H9 (cell line): ENCODE data around the gene ZNHIT2. TPM values are rescaled to one million over a fixed set of nuclear protein-coding genes. Genes with fewer than 3 reads are reported as not detected.
A peak's percentile ranks its signal among the peaks of the same experiment; 100 is the strongest.

ENCODE experiments used
- DNase-seq: peaks from one replicate; pipeline ENCODE4 v3.0.0-alpha.2; 2017
- H2AFZ ChIP-seq: one replicate; pipeline ENCODE4 v1.6.1; 2013; ENCODE audit warnings: mild to moderate bottlenecking, low read length, control low read depth, moderate library complexity
- H2AK5ac ChIP-seq: 2 replicates; pipeline ENCODE4 v1.6.1; 2013; ENCODE audit warnings: low read length, control low read depth, mixed read lengths; ENCODE audit not compliant: insufficient read length
- H2BK120ac ChIP-seq: one replicate; pipeline ENCODE4 v1.6.1; 2013; ENCODE audit warnings: low read depth, mild to moderate bottlenecking, low read length, control low read depth, inconsistent platforms; ENCODE audit not compliant: poor library complexity, severe bottlenecking
- H2BK12ac ChIP-seq: 2 replicates; pipeline ENCODE4 v1.6.1; 2013; ENCODE audit warnings: low read length, control low read depth, mixed read lengths, low read depth; ENCODE audit not compliant: insufficient read length
- H2BK15ac ChIP-seq: 2 replicates; pipeline ENCODE4 v1.6.1; 2013; ENCODE audit warnings: low read depth, low read length, control low read depth
- H2BK20ac ChIP-seq: one replicate; pipeline ENCODE4 v1.6.1; 2013; ENCODE audit warnings: low read depth, mild to moderate bottlenecking, low read length, control low read depth, inconsistent platforms; ENCODE audit not compliant: poor library complexity, severe bottlenecking
- H2BK5ac ChIP-seq: 2 replicates; pipeline ENCODE4 v1.6.1; 2013; ENCODE audit warnings: low read length, control low read depth, mixed read lengths; ENCODE audit not compliant: insufficient read length
- H3K14ac ChIP-seq: 2 replicates; pipeline ENCODE4 v1.6.1; 2013; ENCODE audit warnings: low read length, control low read depth; ENCODE audit not compliant: insufficient read depth
- H3K18ac ChIP-seq: 2 replicates; pipeline ENCODE4 v1.6.1; 2013; ENCODE audit warnings: low read depth, mild to moderate bottlenecking, mixed read lengths, low read length, control low read depth; ENCODE audit not compliant: insufficient read length
- H3K23ac ChIP-seq: 2 replicates; pipeline ENCODE4 v1.6.1; 2013; ENCODE audit warnings: low read length, control low read depth, mixed read lengths, low read depth; ENCODE audit not compliant: insufficient read length
- H3K23me2 ChIP-seq: 2 replicates; pipeline ENCODE4 v1.6.1; 2013; ENCODE audit warnings: low read depth, mild to moderate bottlenecking, mixed read lengths, low read length, control low read depth; ENCODE audit not compliant: insufficient read length, poor library complexity, severe bottlenecking
- H3K27ac ChIP-seq: 2 replicates; pipeline ENCODE4 v1.5.1; 2013; ENCODE audit warnings: low read length, control low read depth, mixed read lengths, low read depth; ENCODE audit not compliant: insufficient read length
- H3K27me3 ChIP-seq: 2 replicates; pipeline ENCODE4 v1.6.1; 2013; ENCODE audit warnings: low read length, control low read depth, inconsistent platforms; ENCODE audit not compliant: insufficient read depth
- H3K4ac ChIP-seq: 2 replicates; pipeline ENCODE4 v1.6.1; 2013; ENCODE audit warnings: low read depth, mild to moderate bottlenecking, control low read depth, inconsistent platforms, low read length, moderate library complexity
- H3K4me1 ChIP-seq: 2 replicates; pipeline ENCODE4 v1.6.1; 2013; ENCODE audit warnings: low read length, control low read depth, inconsistent platforms; ENCODE audit not compliant: insufficient read depth
- H3K4me2 ChIP-seq: 2 replicates; pipeline ENCODE4 v1.6.1; 2013; ENCODE audit warnings: low read length, control low read depth, mixed read lengths; ENCODE audit not compliant: insufficient read length, insufficient read depth
- H3K56ac ChIP-seq: 2 replicates; pipeline ENCODE4 v1.6.1; 2013; ENCODE audit warnings: low read depth, mild to moderate bottlenecking, mixed read lengths, low read length, control low read depth; ENCODE audit not compliant: insufficient read length
- H3K79me1 ChIP-seq: 2 replicates; pipeline ENCODE4 v1.6.1; 2013; ENCODE audit warnings: low read depth, mild to moderate bottlenecking, moderate library complexity, low read length, control low read depth, inconsistent platforms; ENCODE audit not compliant: insufficient read depth, poor library complexity, severe bottlenecking
- H3K79me2 ChIP-seq: 2 replicates; pipeline ENCODE4 v1.6.1; 2013; ENCODE audit warnings: low read length, control low read depth, inconsistent platforms; ENCODE audit not compliant: insufficient read depth
- H3K9ac ChIP-seq: 2 replicates; pipeline ENCODE4 v1.6.1; 2013; ENCODE audit warnings: low read length, control low read depth, mixed read lengths; ENCODE audit not compliant: insufficient read length; ENCODE audit errors: extremely low read depth
- H3K9me3 ChIP-seq: one replicate; pipeline ENCODE4 v1.6.1; 2013; ENCODE audit warnings: low read depth, low read length, inconsistent platforms; ENCODE audit not compliant: control insufficient read depth
- H3T11ph ChIP-seq: one replicate; pipeline ENCODE4 v1.6.1; 2013; ENCODE audit warnings: mild to moderate bottlenecking, low read length, control low read depth, inconsistent platforms
- H4K20me1 ChIP-seq: one replicate; pipeline ENCODE4 v1.6.1; 2013; ENCODE audit not compliant: control insufficient read depth, insufficient read length, insufficient read depth
- H4K5ac ChIP-seq: 2 replicates; pipeline ENCODE4 v1.6.1; 2013; ENCODE audit warnings: low read depth, mild to moderate bottlenecking, mixed read lengths, low read length, control low read depth; ENCODE audit not compliant: insufficient read length
- H4K8ac ChIP-seq: replicated peaks from 2 replicates; pipeline ENCODE4 v1.6.1; 2013; ENCODE audit warnings: low read length, control low read depth, mixed read lengths, low read depth; ENCODE audit not compliant: insufficient read length
- H4K91ac ChIP-seq: 2 replicates; pipeline ENCODE4 v1.6.1; 2013; ENCODE audit warnings: low read depth, mild to moderate bottlenecking, moderate library complexity, mixed read lengths, low read length, control low read depth; ENCODE audit not compliant: insufficient read length
- H3K27ac Mint-ChIP-seq, 3 experiments: 2 replicates in 2 of 3; 3 replicates in 1 of 3; pipeline ENCODE4 v1.8.0; 2020 to 2021; ENCODE audit warnings: mixed read lengths in 3 of 3, mild to moderate bottlenecking in 1 of 3, moderate library complexity in 1 of 3
- H3K27me3 Mint-ChIP-seq: 2 replicates; pipeline ENCODE4 v1.8.0; 2021; ENCODE audit warnings: low read depth, mild to moderate bottlenecking, moderate library complexity, mixed read lengths
- H3K36me3 Mint-ChIP-seq, 3 experiments: 2 replicates in 2 of 3; 3 replicates in 1 of 3; pipeline ENCODE4 v1.8.0; 2020 to 2021; ENCODE audit warnings: low read depth in 3 of 3, mixed read lengths in 3 of 3; ENCODE audit not compliant: insufficient read depth in 1 of 3
- H3K4me1 Mint-ChIP-seq, 2 experiments: 2 replicates each; pipeline ENCODE4 v1.8.0; 2020; ENCODE audit warnings: mixed read lengths in 2 of 2
- H3K4me3 Mint-ChIP-seq, 2 experiments: 2 replicates in 1 of 2; 3 replicates in 1 of 2; pipeline ENCODE4 v1.8.0; 2020 to 2021; ENCODE audit warnings: mild to moderate bottlenecking in 2 of 2, mixed read lengths in 2 of 2, moderate library complexity in 1 of 2
- H3K9me3 Mint-ChIP-seq, 2 experiments: 2 replicates in 1 of 2; 3 replicates in 1 of 2; pipeline ENCODE4 v1.8.0; 2020; ENCODE audit warnings: mild to moderate bottlenecking in 2 of 2, mixed read lengths in 2 of 2, moderate library complexity in 1 of 2
- WGBS: extraction: QIAGEN DNeasy Blood & Tissue Kit; methylation state at CpG from one replicate; pipeline ENCODE4 v1.1.7; 2013; ENCODE audit warnings: missing lambda C conversion rate, low lambda C conversion rate, mixed read lengths; ENCODE audit not compliant: insufficient read length; ENCODE audit errors: extremely low coverage; 5-methylcytosine and 5-hydroxymethylcytosine counted together
- total RNA-seq: library from RNA; stranded (reverse); gene quantifications from 2 replicates; pipeline ENCODE4 v1.2.1, GENCODE V29; 2021
- TF ChIP-seq, protein P1 (sequence below): fragments of 200-600 bp; sonication (generic); conservative IDR thresholded peaks from 3 replicates; pipeline ENCODE4 v1.8.0; 2021; ENCODE audit warnings: antibody characterized with exemption, mild to moderate bottlenecking

ZNHIT2 gene
- total RNA-seq, 1 experiment from 2014 or later: 18.3 TPM

GRCh38 chr11:65108469-65109123 lies 8.9 kb downstream of the ZNHIT2 start:
- H3T11ph ChIP-seq: no peak overlapping the region
- H3K23ac ChIP-seq: no peak overlapping the region
- H3K79me1 ChIP-seq: no peaks in the 10 kb centered on the region
- no peaks in the 10 kb centered on the region for H3K27me3 ChIP-seq
- no peak overlapping the region for H3K4ac ChIP-seq
- no peak overlapping the region for H3K14ac ChIP-seq
- Mint-ChIP-seq H3K36me3 (peaks cover 2 to 12% (median 9%) of the 10 kb centered on the region in 3 experiments; a peak in 6 of 7 replicates), H3K9me3 (no peaks in the 10 kb centered on the region), H3K4me1 (peaks cover 14 to 19% of the 10 kb centered on the region in 2 experiments), H3K4me3 (no peak overlapping the region), H3K27me3 (no peaks in the 10 kb centered on the region), H3K27ac (no peak overlapping the region)
- no peak overlapping the region for H2AK5ac ChIP-seq
- H3K23me2 ChIP-seq: peaks cover 13% of the 10 kb centered on the region
- peak; percentile 31 for DNase-seq
- H4K8ac ChIP-seq: no peak overlapping the region
- H3K4me1 ChIP-seq: no peaks in the 10 kb centered on the region
- TF ChIP-seq, protein P1, sequence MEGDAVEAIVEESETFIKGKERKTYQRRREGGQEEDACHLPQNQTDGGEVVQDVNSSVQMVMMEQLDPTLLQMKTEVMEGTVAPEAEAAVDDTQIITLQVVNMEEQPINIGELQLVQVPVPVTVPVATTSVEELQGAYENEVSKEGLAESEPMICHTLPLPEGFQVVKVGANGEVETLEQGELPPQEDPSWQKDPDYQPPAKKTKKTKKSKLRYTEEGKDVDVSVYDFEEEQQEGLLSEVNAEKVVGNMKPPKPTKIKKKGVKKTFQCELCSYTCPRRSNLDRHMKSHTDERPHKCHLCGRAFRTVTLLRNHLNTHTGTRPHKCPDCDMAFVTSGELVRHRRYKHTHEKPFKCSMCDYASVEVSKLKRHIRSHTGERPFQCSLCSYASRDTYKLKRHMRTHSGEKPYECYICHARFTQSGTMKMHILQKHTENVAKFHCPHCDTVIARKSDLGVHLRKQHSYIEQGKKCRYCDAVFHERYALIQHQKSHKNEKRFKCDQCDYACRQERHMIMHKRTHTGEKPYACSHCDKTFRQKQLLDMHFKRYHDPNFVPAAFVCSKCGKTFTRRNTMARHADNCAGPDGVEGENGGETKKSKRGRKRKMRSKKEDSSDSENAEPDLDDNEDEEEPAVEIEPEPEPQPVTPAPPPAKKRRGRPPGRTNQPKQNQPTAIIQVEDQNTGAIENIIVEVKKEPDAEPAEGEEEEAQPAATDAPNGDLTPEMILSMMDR: no peak
- no peaks in the 10 kb centered on the region for H4K20me1 ChIP-seq
- H3K79me2 ChIP-seq: no peaks in the 10 kb centered on the region
- H2BK12ac ChIP-seq: no peak overlapping the region
- no CpG with 5 or more reads among the region's 38 CpGs for WGBS
- H2BK120ac ChIP-seq: no peak overlapping the region
- no peak overlapping the region for H3K9ac ChIP-seq
- no peak overlapping the region for H3K18ac ChIP-seq
- no peak overlapping the region for H2BK15ac ChIP-seq
- no peak overlapping the region for H3K27ac ChIP-seq
- no peak overlapping the region for H4K91ac ChIP-seq
- no peaks in the 10 kb centered on the region for H3K9me3 ChIP-seq
- no peak overlapping the region for H2BK20ac ChIP-seq
- H3K4me2 ChIP-seq: no peak overlapping the region
- H4K5ac ChIP-seq: no peak overlapping the region
- no peak overlapping the region for H2BK5ac ChIP-seq
- no peak overlapping the region for H2AFZ ChIP-seq
- no peak overlapping the region for H3K56ac ChIP-seq
